LHCN-M2 (cell line): ENCODE measurements around the gene BSPRY. TPM values are rescaled to one million over a fixed set of nuclear protein-coding genes. Genes with fewer than 3 reads are reported as not detected.

Experiments
- DNase-seq: peaks from one replicate; pipeline ENCODE4 v3.0.0-alpha.2; 2012; ENCODE audit warnings: low read depth
- polyA plus RNA-seq: library from polyadenylated mRNA; unstranded; fragments of >200 nt; gene quantifications from one replicate; pipeline ENCODE4 v1.2.1, GENCODE V29; 2012; ENCODE audit warnings: missing spikeins
- total RNA-seq: library from RNA; depleted of rRNA; stranded (reverse); fragments of >200 nt; gene quantifications from 2 replicates; pipeline ENCODE4 v1.2.3, GENCODE V29; 2014; rRNA removed

BSPRY gene
- total RNA-seq = not detected in 2 replicates
- polyA plus RNA-seq = not detected

- no peak for DNase-seq
Observed at GRCh38 chr9:113349445-113350094, at the start of gene BSPRY. TSS of gene BSPRY (plus strand) at chr9:113349541. CDS start at chr9:113349580, 39 bp downstream.

DNA sequence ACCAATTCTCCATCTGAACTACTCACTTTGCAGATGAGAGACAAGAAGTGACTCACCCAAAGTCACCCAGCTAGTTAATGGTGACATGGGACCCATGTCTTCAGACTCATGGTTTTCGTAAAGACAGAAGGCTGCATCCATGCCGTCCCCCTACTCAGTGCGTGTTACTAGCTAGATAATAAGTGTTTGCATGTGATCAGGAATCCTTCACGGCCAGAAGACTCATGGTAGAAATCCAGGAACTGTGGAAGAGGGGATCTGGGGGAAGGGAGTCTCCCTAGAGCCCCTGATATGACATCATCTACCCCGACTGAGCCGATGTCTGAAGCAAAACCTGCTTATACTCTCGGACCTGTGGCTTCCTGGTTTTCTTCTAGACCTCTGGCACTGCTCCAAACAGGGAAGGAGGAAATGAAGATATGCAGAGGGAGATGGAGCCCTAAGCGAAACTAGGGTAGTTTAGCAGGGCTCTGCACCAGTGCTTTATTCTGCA is 49.5 kb upstream of the BSPRY start:
- DNase-seq = no peak

DNA sequence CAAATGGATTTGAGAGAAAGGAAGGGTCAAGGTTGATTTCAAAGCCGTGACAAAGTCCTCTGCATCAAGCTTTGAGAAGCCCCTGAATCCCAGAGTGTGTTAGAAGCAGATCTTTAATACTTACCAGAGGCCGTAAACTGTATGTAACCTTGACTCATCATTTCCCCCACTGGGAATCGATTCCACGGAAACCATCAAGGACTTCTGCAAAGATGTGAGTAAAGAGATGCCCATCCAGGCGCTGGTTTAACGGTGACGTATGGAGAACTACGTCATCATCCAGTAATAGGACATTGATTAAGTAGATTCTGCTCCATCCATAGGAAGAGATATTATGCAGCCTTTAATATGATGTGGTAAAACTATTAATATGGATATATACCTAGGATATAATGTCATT is 47.8 kb upstream of the BSPRY start:
- DNase-seq = no peak

DNA sequence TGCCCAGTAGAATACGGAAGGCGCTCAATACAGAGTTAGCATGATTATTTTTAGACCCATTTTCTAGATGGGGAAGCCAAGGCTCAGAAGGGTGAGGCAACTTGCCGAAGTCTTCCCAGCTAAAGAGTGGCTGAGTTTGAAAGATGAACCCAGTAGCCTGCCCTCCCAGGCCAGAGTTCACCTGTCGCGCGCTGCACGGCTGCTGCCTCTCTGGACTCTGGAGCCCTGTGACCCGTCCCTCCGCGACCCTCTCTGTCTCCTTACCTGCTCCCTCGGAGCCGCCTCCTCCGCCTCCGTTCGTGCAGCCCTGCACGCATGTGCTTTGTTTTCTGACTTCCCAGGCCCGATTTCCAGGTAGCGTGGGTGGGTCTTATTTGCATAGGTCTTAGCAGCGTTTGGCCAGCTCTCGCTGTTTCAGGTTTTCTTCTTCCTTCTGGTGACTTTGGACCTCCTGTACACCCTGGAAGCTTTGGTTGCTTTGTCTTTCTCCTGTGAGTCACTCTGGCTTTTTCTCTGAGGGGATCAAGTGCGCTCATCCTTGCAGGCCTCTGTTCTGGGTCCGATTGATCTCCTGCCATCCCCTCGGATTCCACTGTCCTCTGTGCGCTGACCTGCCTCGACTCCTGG is 46.4 kb upstream of the BSPRY start, which contains the start of gene RNF183:
RNF183 (minus strand) TSS at position 585 of the 627 bp plus-strand sequence. CDS start 5,192 bp downstream, outside the sequence.
- no peak for DNase-seq

GRCh38 chr9:113306566-113306965 is 42.8 kb upstream of the BSPRY start:
- no peak for DNase-seq

DNA sequence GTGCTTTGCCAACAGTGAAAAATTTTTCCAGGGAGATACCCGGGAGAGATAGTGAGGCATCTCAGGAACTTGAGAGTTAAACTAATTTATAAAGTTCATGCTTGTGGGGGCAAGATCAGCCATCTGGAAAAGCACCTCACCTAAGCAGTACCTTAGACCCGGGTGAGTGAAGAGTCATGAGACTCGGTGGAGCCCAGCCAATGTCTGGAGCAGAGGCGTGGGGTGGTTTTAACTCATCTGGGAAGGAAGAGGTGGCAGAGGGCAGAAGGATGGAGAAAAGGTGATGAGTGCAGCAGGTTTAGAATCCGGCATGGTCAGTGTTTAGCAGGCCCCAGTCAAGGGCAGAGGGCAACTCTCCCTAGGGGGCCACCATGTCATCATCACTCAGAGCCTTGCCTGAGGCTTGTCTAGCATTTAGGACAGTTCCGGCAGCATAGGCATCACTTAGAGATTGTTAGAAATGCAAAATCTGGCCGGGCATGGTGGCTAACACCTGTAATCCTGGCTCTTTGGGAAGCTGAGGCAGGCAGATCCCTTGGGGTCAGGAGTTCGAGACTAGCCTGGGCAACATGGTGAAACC is 41.9 kb upstream of the BSPRY start:
- DNase-seq = no peak

DNA sequence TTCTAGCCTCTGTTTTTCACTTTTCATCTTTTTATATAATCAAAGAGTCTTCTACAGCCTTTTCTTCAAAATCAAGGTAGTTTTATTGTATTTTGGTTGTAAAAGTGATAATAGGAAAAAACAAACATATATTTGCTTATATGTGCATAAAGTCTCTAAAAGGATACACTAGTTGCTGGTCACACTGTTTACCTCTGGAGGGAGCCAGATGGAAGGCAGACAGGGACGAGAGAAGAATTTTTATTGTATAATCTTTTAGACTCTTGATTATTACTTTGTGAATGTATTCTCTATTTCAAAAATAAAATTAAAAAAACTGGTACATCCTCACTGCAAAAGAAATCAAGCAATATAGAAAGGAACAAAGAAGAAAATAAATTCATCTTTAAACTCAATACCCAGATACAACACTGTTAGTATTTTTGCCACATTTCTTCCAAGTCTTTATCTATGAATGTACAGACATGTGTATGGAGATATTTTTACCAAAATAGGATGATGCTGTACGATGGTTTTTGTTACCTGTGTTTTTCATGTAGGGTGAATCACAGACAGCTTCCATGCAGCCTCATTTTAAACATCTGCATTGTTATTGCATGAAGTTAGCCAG is 40.0 kb upstream of the BSPRY start:
- peak; percentile 41 for DNase-seq

DNA sequence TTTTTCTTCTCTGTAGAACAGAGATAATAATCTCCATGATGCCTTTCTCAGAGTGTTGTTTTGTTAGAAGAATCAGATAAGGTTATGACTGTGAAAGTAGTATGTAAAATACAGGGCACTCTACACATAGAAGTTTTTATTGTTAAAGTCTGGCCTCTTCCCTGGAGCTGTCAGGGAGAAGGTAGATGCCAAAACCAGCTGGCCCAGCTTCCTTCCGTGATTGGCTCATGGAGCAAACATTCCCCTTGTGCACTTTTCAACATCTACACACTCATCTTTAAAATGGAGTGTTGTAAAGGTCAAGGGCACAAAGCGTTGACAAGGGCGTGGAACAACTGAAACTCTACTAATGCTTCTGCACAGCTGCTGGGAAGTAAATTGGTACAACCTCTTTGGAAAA is 38.8 kb upstream of the BSPRY start:
- no peak for DNase-seq

DNA sequence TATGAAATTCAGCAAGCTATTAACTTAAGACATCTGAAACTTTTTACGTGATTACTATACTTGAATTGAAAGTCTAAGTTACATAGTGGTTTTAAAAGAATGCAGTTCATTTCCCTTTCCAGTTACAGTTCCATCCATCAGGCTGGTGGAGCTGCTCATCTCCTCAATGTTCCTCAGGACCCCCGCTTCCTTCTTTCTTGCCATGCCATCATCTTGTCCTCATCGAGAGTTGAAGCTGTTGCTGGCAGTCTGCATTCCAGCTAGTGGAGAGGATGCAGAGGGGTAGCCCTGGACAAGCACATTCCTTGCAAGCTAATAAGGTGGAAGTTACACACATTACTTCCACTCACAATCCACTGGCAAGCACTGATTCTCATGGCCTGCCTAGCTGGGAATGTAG is 37.4 kb upstream of the BSPRY start:
- no peak for DNase-seq

- peak; percentile 3 for DNase-seq
Observed at GRCh38 chr9:113313261-113313660, 36.1 kb upstream of the BSPRY start.

DNA sequence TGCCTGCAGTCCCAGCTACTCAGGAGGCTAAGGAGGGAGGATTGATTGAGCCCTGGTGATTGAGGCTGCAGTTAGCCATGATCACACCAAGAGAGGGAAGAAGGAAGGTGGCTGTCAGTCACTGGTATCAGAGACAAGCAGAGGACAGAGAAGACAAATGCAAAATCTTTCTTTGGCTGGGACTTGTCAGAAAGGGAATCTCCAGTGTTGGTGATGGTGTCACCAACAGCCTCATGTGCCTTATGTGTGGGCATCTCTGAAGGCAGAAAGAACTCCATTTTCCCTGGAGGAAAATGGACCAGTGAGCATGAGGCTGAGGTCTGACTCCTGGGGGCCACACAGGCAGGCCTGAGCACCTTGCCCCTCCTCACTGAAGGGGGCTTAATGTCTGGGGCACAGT is 34.1 kb upstream of the BSPRY start:
- no peak for DNase-seq

DNA sequence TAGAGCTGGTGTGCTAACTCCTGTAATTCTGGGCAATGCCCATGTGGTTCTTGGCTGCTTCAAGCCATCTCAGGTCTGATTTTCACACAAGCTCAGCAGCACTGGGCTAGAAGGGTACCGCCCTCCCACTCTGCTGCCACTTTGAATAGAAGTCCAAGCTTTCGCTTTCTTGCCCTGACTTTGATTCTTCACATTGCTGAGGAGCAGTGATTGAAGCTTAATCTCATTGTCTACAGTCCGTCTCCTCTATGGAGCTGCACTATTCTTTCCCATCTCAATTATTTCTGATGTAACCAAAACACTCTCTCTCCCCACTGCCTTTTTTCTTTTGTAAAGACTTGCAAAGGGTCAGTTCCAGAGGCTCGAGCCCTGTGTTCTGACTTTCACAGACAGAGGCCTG is 33.3 kb upstream of the BSPRY start:
- DNase-seq = no peak

GRCh38 chr9:113317777-113318176 is 31.6 kb upstream of the BSPRY start:
- peak; percentile 9 for DNase-seq

GRCh38 chr9:113319054-113319453 is 30.3 kb upstream of the BSPRY start:
- DNase-seq = no peak

GRCh38 chr9:113320051-113320450 is 29.3 kb upstream of the BSPRY start:
- no peak for DNase-seq

- no peak for DNase-seq
Observed at GRCh38 chr9:113322671-113323070, 26.7 kb upstream of the BSPRY start.

DNA sequence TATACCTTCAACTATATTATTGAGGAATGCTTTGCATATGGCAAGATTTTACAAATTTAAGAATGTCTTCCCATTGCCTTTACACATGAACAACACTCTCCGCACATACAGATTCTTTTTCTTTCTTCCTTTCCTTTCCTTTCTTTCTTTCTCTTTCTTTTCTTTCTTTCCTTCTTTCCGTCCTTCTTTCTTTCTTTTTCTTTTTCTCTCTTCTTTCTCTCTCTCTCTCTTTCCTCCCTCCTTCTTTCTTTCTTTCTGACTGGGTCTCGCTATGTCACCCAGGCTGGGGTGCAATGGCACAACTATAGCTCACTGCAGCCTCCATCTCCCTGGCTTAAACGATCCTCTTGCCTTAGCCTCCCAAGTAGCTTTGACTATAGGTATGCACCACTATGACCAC is 23.1 kb upstream of the BSPRY start:
- no peak for DNase-seq

DNA sequence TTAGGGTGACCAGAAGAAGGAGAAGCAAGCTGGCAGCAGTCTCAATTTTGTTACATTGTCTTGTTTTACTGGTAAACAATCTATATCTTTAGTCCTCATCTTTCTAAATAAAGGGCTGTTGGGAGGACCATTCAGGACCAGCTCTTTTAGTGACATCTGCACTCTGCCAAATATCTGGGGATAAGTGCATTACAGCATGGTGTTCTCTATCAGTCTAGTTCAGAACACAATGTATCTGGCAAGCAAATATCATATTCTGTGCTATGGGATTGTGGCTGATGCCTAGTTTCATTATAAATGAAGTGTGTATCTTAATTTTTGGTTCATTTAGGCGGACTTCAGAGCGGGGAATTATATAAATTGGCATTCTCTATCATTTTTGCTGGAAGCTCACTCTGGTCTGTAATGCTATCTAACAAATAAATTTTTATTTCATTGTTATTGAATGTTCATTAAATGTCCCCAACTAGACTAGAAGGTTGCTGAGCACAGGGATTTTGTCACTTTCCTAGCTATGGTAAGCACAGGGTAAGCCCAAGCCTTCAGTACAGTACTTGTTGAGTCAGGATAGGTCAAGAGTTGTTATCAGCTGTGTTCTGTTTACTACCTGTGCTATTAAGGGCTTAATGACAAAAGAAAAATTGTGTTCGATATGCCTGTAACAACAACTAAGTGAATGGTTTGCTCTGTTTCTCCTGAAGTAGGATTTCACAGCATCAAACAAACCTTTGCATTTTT is 21.1 kb upstream of the BSPRY start:
- no peak for DNase-seq

GRCh38 chr9:113331780-113332179 is 17.6 kb upstream of the BSPRY start:
- no peak for DNase-seq

- DNase-seq = no peak
Observed at GRCh38 chr9:113337714-113338113, 11.6 kb upstream of the BSPRY start.

DNA sequence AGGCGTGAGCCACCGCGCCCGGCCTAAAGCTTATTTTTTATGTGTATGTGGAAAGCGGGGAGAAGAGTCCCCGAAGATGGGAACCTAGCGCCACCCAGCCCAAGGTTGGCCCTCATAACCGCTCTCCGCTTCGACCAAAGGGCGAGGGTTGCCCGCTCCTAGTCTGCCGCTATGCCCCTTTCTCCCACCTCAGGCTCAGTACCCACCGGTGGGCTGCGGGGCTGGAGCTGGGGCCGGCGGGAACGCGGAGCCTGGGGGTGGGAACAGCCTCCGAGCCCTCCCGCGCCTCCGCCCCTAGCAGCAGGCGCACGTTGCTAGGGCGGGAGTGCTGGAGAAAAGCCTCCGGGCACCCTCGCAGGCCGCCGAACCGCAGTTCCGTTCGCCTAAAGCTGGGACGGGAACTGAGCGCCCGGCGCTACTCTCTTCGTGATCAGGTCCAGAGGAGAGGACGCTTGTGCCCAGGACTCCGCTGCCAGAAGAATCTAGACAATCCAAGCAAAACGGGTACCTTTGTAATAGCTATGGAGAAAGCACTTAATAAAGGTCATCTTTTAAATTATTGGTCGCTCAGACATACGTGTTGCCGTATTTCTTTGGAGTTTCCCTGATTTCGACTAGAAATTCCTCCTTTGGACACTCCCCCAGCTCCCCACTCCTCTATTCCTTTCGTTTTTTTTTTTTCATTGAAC is 9.2 kb upstream of the BSPRY start, which contains the start of gene WDR31:
WDR31 (minus strand) TSS at position 265 of the 689 bp plus-strand sequence. CDS start 8,253 bp downstream, outside the sequence.
- DNase-seq = peak; percentile 79
